ENCODE results near the gene OR51V1. TPM values are rescaled to one million over a fixed set of nuclear protein-coding genes. Genes with fewer than 3 reads are reported as not detected.

OR51V1 gene
- total RNA-seq, 1 donor from 2014 or later, result not detected

DNA sequence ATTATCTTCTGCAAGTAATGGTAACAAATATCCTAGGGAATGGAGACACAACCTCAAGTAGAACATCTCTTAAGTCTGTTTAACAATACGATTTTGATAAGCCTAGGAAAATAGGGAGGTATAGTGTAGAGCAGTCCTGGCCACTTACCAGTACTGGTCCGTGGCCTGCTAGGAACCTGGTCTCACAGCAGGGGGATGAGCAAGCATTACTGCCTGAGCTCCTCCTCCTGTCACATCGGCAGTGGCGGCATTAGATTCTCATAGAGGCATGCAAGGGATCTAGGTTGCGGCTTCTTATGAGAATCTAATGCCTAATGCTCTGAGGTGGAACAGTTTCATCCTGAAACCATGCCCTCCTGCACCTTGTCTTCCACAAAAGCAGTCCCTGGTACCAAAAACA, 4.4 kb downstream of the OR51V1 start:
- Histone ChIP-seq H3K9me3 (ENCODE audit: low read depth) (no peaks in the 10 kb centered on the region), H3F3A (ENCODE audit: low read depth) (no peaks in the 10 kb centered on the region), H3K4me3 (no peak overlapping the region), H2AFZ (replicated peaks) (peak overlapping the region; percentile 68), H3K79me2 (ENCODE audit: low read depth) (no peaks in the 10 kb centered on the region), H3K27ac (no peak overlapping the region), H3K36me3 (no peaks in the 10 kb centered on the region), H3K9ac (no peak overlapping the region), H3K4me2 (no peak overlapping the region), H3K27me3 (no peaks in the 10 kb centered on the region), H3K4me1 (peaks cover 12% of the 10 kb centered on the region), H4K20me1 (ENCODE audit: low read depth) (no peaks in the 10 kb centered on the region)
- TF ChIP-seq EZH2 (IDR thresholded peaks at IDR 0.05), result no peak
- TF ChIP-seq EZH2phosphoT487 (IDR thresholded peaks at IDR 0.05), result no peak
- no peak for TF ChIP-seq CTCF (IDR thresholded peaks at IDR 0.05)
- H3K4me3 Mint-ChIP-seq, result no peak overlapping the region
- H3K27ac Mint-ChIP-seq, result no peak overlapping the region
- no peaks in the 10 kb centered on the region for H3K9me3 Mint-ChIP-seq
- no peaks in the 10 kb centered on the region for H3K4me1 Mint-ChIP-seq
- DNase-seq (ENCODE audit: low spot score), result peak; percentile 38
- no peaks in the 10 kb centered on the region for H3K27me3 Mint-ChIP-seq (ENCODE audit: insufficient read depth, low read depth)
- H3K36me3 Mint-ChIP-seq, result no peaks in the 10 kb centered on the region

- H3K27ac Mint-ChIP-seq, result no peak overlapping the region
- H3K36me3 Mint-ChIP-seq, result no peaks in the 10 kb centered on the region
- no peak for DNase-seq (ENCODE audit: low spot score)
- Histone ChIP-seq H3K27me3 (no peaks in the 10 kb centered on the region), H3F3A (ENCODE audit: low read depth) (no peaks in the 10 kb centered on the region), H3K4me2 (no peak overlapping the region), H3K9ac (no peak overlapping the region), H4K20me1 (ENCODE audit: low read depth) (no peaks in the 10 kb centered on the region), H3K79me2 (ENCODE audit: low read depth) (no peaks in the 10 kb centered on the region), H3K36me3 (no peaks in the 10 kb centered on the region), H3K27ac (no peak overlapping the region), H3K4me3 (no peak overlapping the region), H2AFZ (replicated peaks) (no peak overlapping the region), H3K4me1 (peaks cover 10% of the 10 kb centered on the region), H3K9me3 (ENCODE audit: low read depth) (no peaks in the 10 kb centered on the region)
- H3K4me3 Mint-ChIP-seq, result no peak overlapping the region
- no peaks in the 10 kb centered on the region for H3K9me3 Mint-ChIP-seq
- no peak for TF ChIP-seq EZH2 (IDR thresholded peaks at IDR 0.05)
- no peak for TF ChIP-seq CTCF (IDR thresholded peaks at IDR 0.05)
- TF ChIP-seq EZH2phosphoT487 (IDR thresholded peaks at IDR 0.05), result no peak
- no peaks in the 10 kb centered on the region for H3K4me1 Mint-ChIP-seq
- H3K27me3 Mint-ChIP-seq (ENCODE audit: insufficient read depth, low read depth), result peaks cover 2% of the 10 kb centered on the region
These were observed 7.7 kb downstream of the OR51V1 start for GRCh38 chr11:5192738-5193137.

- Mint-ChIP-seq H3K27ac (no peak overlapping the region), H3K4me3 (no peak overlapping the region)
These were observed 12.3 kb downstream of the OR51V1 start for GRCh38 chr11:5188201-5188600.

More at GRCh38 chr11:5188201-5188600, 12.3 kb downstream of the OR51V1 start:
- H3K36me3 ChIP-seq, result no peaks in the 10 kb centered on the region
- Mint-ChIP-seq H3K36me3 (no peaks in the 10 kb centered on the region), H3K4me1 (no peaks in the 10 kb centered on the region), H3K9me3 (no peaks in the 10 kb centered on the region), H3K27me3 (ENCODE audit: insufficient read depth, low read depth) (peaks cover 2% of the 10 kb centered on the region)
- no peaks in the 10 kb centered on the region for H3F3A ChIP-seq (ENCODE audit: low read depth)
- H3K27ac ChIP-seq, result no peak overlapping the region
- no peaks in the 10 kb centered on the region for H3K79me2 ChIP-seq (ENCODE audit: low read depth)
- no peak overlapping the region for H3K9ac ChIP-seq
- TF ChIP-seq EZH2 (IDR thresholded peaks at IDR 0.05), result no peak
- no peak for TF ChIP-seq CTCF (IDR thresholded peaks at IDR 0.05)
- TF ChIP-seq EZH2phosphoT487 (IDR thresholded peaks at IDR 0.05), result no peak
- H3K9me3 ChIP-seq (ENCODE audit: low read depth), result no peaks in the 10 kb centered on the region
- DNase-seq (ENCODE audit: low spot score), result no peak
- no peak overlapping the region for H3K4me3 ChIP-seq
- H3K4me2 ChIP-seq, result no peak overlapping the region
- H3K4me1 ChIP-seq, result no peaks in the 10 kb centered on the region
- H2AFZ ChIP-seq (replicated peaks), result no peak overlapping the region
- H4K20me1 ChIP-seq (ENCODE audit: low read depth), result no peaks in the 10 kb centered on the region
- H3K27me3 ChIP-seq, result no peaks in the 10 kb centered on the region
